T-helper 1 cell treated with Interleukin-12 subunit alpha and Interleukin-12 subunit beta and Interleukin-4 antibody, amounts not matched to agents 30 μg/mL and 1 μg/mL, for 36 hours (primary cell): ENCODE results near the gene ACSS1.

ENCODE experiments used
- H3K27ac Mint-ChIP-seq: one replicate; pipeline ENCODE4 v1.8.0; 2021; ENCODE audit warnings: mild to moderate bottlenecking, mixed read lengths
- H3K27me3 Mint-ChIP-seq: one replicate; pipeline ENCODE4 v1.8.0; 2021; ENCODE audit warnings: low read depth, mixed read lengths
- H3K36me3 Mint-ChIP-seq: one replicate; pipeline ENCODE4 v1.8.0; 2021; ENCODE audit warnings: low read depth, mixed read lengths
- H3K4me1 Mint-ChIP-seq: one replicate; pipeline ENCODE4 v1.8.0; 2021; ENCODE audit warnings: low read depth, mixed read lengths
- H3K4me3 Mint-ChIP-seq: one replicate; pipeline ENCODE4 v1.8.0; 2021; ENCODE audit warnings: mild to moderate bottlenecking, moderate library complexity, mixed read lengths
- H3K9me3 Mint-ChIP-seq: one replicate; pipeline ENCODE4 v1.8.0; 2021; ENCODE audit warnings: mixed read lengths

The ACSS1 gene

GRCh38 chr20:24970754-24971153, 87.2 kb downstream of the ACSS1 start:
- Mint-ChIP-seq H3K27me3 (no peaks in the 10 kb centered on the region), H3K4me1 (peaks cover 2% of the 10 kb centered on the region), H3K27ac (no peak overlapping the region), H3K36me3 (peaks cover 61% of the 10 kb centered on the region), H3K4me3 (no peak overlapping the region), H3K9me3 (peaks cover 8% of the 10 kb centered on the region)

- no peak overlapping the region for H3K4me3 Mint-ChIP-seq
- H3K9me3 Mint-ChIP-seq, result peaks cover 1% of the 10 kb centered on the region
- H3K36me3 Mint-ChIP-seq, result peaks cover 60% of the 10 kb centered on the region
- H3K4me1 Mint-ChIP-seq, result peaks cover 2% of the 10 kb centered on the region
- no peaks in the 10 kb centered on the region for H3K27me3 Mint-ChIP-seq
- peak overlapping the region; percentile 41 for H3K27ac Mint-ChIP-seq
Observed at GRCh38 chr20:24970030-24970553, 87.8 kb downstream of the ACSS1 start.

- Mint-ChIP-seq H3K9me3 (no peaks in the 10 kb centered on the region), H3K4me3 (no peak overlapping the region), H3K27ac (no peak overlapping the region), H3K4me1 (peaks cover 2% of the 10 kb centered on the region), H3K36me3 (peaks cover 62% of the 10 kb centered on the region), H3K27me3 (no peaks in the 10 kb centered on the region)
Observed at GRCh38 chr20:24969186-24970029, 88.5 kb downstream of the ACSS1 start.

- H3K9me3 Mint-ChIP-seq, result no peaks in the 10 kb centered on the region
- no peaks in the 10 kb centered on the region for H3K27me3 Mint-ChIP-seq
- H3K4me1 Mint-ChIP-seq, result peaks cover 2% of the 10 kb centered on the region
- no peak overlapping the region for H3K4me3 Mint-ChIP-seq
- H3K36me3 Mint-ChIP-seq, result peaks cover 58% of the 10 kb centered on the region
- no peak overlapping the region for H3K27ac Mint-ChIP-seq
Observed at GRCh38 chr20:24968278-24968800, 89.6 kb downstream of the ACSS1 start.

- Mint-ChIP-seq H3K9me3 (no peaks in the 10 kb centered on the region), H3K4me1 (peaks cover 2% of the 10 kb centered on the region), H3K27me3 (no peaks in the 10 kb centered on the region), H3K27ac (no peak overlapping the region), H3K4me3 (no peak overlapping the region), H3K36me3 (peaks cover 63% of the 10 kb centered on the region)
Observed at GRCh38 chr20:24966317-24967012, 91.5 kb downstream of the ACSS1 start.

GRCh38 chr20:24965065-24965919, 92.6 kb downstream of the ACSS1 start:
- Mint-ChIP-seq H3K9me3 (no peaks in the 10 kb centered on the region), H3K4me1 (peaks cover 4% of the 10 kb centered on the region), H3K4me3 (no peak overlapping the region), H3K27me3 (no peaks in the 10 kb centered on the region), H3K27ac (peak overlapping the region; percentile 1), H3K36me3 (peaks cover 62% of the 10 kb centered on the region)

- Mint-ChIP-seq H3K9me3 (no peaks in the 10 kb centered on the region), H3K27me3 (no peaks in the 10 kb centered on the region), H3K36me3 (peaks cover 56% of the 10 kb centered on the region), H3K4me1 (peaks cover 4% of the 10 kb centered on the region), H3K4me3 (no peak overlapping the region), H3K27ac (no peak overlapping the region)
Observed at GRCh38 chr20:24964506-24964840, 93.5 kb downstream of the ACSS1 start.

GRCh38 chr20:24963672-24964505, 94.0 kb downstream of the ACSS1 start:
- Mint-ChIP-seq H3K4me3 (no peak overlapping the region), H3K36me3 (peaks cover 55% of the 10 kb centered on the region), H3K27me3 (no peaks in the 10 kb centered on the region), H3K27ac (no peak overlapping the region), H3K9me3 (no peaks in the 10 kb centered on the region), H3K4me1 (peaks cover 4% of the 10 kb centered on the region)

- no peak overlapping the region for H3K4me3 Mint-ChIP-seq
- peaks cover 48% of the 10 kb centered on the region for H3K36me3 Mint-ChIP-seq
- peaks cover 4% of the 10 kb centered on the region for H3K4me1 Mint-ChIP-seq
- H3K9me3 Mint-ChIP-seq, result no peaks in the 10 kb centered on the region
- no peaks in the 10 kb centered on the region for H3K27me3 Mint-ChIP-seq
- H3K27ac Mint-ChIP-seq, result no peak overlapping the region
Observed at GRCh38 chr20:24962510-24962909, 95.4 kb downstream of the ACSS1 start.

GRCh38 chr20:24962182-24962492, 95.8 kb downstream of the ACSS1 start:
- Mint-ChIP-seq H3K9me3 (no peaks in the 10 kb centered on the region), H3K4me1 (peaks cover 4% of the 10 kb centered on the region), H3K4me3 (no peak overlapping the region), H3K36me3 (peaks cover 47% of the 10 kb centered on the region), H3K27me3 (no peaks in the 10 kb centered on the region), H3K27ac (no peak overlapping the region)

GRCh38 chr20:24961384-24962181, 96.4 kb downstream of the ACSS1 start:
- H3K27ac Mint-ChIP-seq, result no peak overlapping the region
- no peaks in the 10 kb centered on the region for H3K27me3 Mint-ChIP-seq
- no peak overlapping the region for H3K4me3 Mint-ChIP-seq
- peaks cover 49% of the 10 kb centered on the region for H3K36me3 Mint-ChIP-seq
- peaks cover 4% of the 10 kb centered on the region for H3K4me1 Mint-ChIP-seq
- H3K9me3 Mint-ChIP-seq, result no peaks in the 10 kb centered on the region

- H3K27ac Mint-ChIP-seq, result peak overlapping the region; percentile 62
- no peak overlapping the region for H3K4me3 Mint-ChIP-seq
- peaks cover 53% of the 10 kb centered on the region for H3K36me3 Mint-ChIP-seq
- no peaks in the 10 kb centered on the region for H3K9me3 Mint-ChIP-seq
- no peaks in the 10 kb centered on the region for H3K27me3 Mint-ChIP-seq
- peaks cover 8% of the 10 kb centered on the region for H3K4me1 Mint-ChIP-seq
Observed at GRCh38 chr20:24960861-24961260, 97.1 kb downstream of the ACSS1 start.

GRCh38 chr20:24960302-24960801, 97.6 kb downstream of the ACSS1 start:
- Mint-ChIP-seq H3K4me1 (peaks cover 13% of the 10 kb centered on the region), H3K4me3 (no peak overlapping the region), H3K9me3 (no peaks in the 10 kb centered on the region), H3K36me3 (peaks cover 53% of the 10 kb centered on the region), H3K27me3 (no peaks in the 10 kb centered on the region), H3K27ac (peak overlapping the region; percentile 62)
